Lower leg skin (tissue), 4 donors: ENCODE data around the gene BNC2. TPM values are rescaled to one million over a fixed set of nuclear protein-coding genes. Genes with fewer than 3 reads are reported as not detected.

Experiments used
- DNase-seq, 2 donors: peaks; one replicate each; pipeline ENCODE4 v3.0.0-alpha.2; 2019; ENCODE audit warnings: low spot score in 2 of 2
- H3K4me3 ChIP-seq: fragments of 200-600 bp; sonication (generic); 2 replicates; pipeline ENCODE4 v1.5.1; 2017; ENCODE audit warnings: mild to moderate bottlenecking, low read depth; ENCODE audit not compliant: poor library complexity, severe bottlenecking
- POLR2A ChIP-seq, 2 donors: fragments of 450-650 bp; IDR thresholded peaks; one replicate each; pipeline ENCODE4 v1.6.1; 2016 to 2017; ENCODE audit warnings: antibody characterized with exemption in 2 of 2, mild to moderate bottlenecking in 1 of 2, moderate library complexity in 1 of 2
- WGBS, 2 donors: methylation state at CpG; one replicate each; pipeline ENCODE4 v1.1.5; 2018; 5-methylcytosine and 5-hydroxymethylcytosine counted together
- intact Hi-C: fragments of 100-400 bp; cut with DNase I; formaldehyde crosslinking; loops from one replicate; pipeline ENCODE4 v1.15.0; 2023; ENCODE audit warnings: low total_unique reads
- total RNA-seq, 4 donors: library from RNA; depleted of rRNA; stranded (reverse); fragments of >200 nt; gene quantifications; one replicate each; pipeline ENCODE4 v1.1.0, GENCODE V29; 2016
- TF ChIP-seq, protein P1 (sequence below), 3 donors: fragments of 450-650 bp; IDR thresholded peaks; one replicate each; pipeline ENCODE4 v1.5.1; 2016; ENCODE audit warnings: antibody characterized with exemption in 3 of 3, mild to moderate bottlenecking in 3 of 3, moderate library complexity in 2 of 3

BNC2 gene
- total RNA-seq, 4 donors from 2014 or later, result 1.7 to 8.5 (median 3.7) TPM

- intact Hi-C loops, result no loop called here
- no peak for TF ChIP-seq POLR2A (IDR thresholded peaks at IDR 0.05)
- TF ChIP-seq, protein P1, sequence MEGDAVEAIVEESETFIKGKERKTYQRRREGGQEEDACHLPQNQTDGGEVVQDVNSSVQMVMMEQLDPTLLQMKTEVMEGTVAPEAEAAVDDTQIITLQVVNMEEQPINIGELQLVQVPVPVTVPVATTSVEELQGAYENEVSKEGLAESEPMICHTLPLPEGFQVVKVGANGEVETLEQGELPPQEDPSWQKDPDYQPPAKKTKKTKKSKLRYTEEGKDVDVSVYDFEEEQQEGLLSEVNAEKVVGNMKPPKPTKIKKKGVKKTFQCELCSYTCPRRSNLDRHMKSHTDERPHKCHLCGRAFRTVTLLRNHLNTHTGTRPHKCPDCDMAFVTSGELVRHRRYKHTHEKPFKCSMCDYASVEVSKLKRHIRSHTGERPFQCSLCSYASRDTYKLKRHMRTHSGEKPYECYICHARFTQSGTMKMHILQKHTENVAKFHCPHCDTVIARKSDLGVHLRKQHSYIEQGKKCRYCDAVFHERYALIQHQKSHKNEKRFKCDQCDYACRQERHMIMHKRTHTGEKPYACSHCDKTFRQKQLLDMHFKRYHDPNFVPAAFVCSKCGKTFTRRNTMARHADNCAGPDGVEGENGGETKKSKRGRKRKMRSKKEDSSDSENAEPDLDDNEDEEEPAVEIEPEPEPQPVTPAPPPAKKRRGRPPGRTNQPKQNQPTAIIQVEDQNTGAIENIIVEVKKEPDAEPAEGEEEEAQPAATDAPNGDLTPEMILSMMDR (IDR thresholded peaks at IDR 0.05), result no peak
- H3K4me3 ChIP-seq, result no peak overlapping the region
- no peak for DNase-seq
- WGBS, 2 donors, result 86 to 94% methylated on average over 4 of the region's 4 CpGs
Observed at GRCh38 chr9:16729651-16730050, 140.8 kb downstream of the BNC2 start.

- TF ChIP-seq, protein P1 (IDR thresholded peaks at IDR 0.05), result no peak
- no peak for TF ChIP-seq POLR2A (IDR thresholded peaks at IDR 0.05)
- intact Hi-C loops, result no loop called here
- H3K4me3 ChIP-seq, result no peak overlapping the region
- 50 to 70% methylated on average over 3 of the region's 3 CpGs for WGBS, 2 donors
- DNase-seq, result no peak
Observed at GRCh38 chr9:16728137-16728508, 142.3 kb downstream of the BNC2 start.

- WGBS, 2 donors, result 20 to 24% methylated on average over 7 of the region's 7 CpGs
- no peak overlapping the region for H3K4me3 ChIP-seq
- intact Hi-C loops, result no loop called here
- no peak for TF ChIP-seq POLR2A (IDR thresholded peaks at IDR 0.05)
- TF ChIP-seq, protein P1 (IDR thresholded peaks at IDR 0.05), result no peak
- DNase-seq, result no peak
Observed at GRCh38 chr9:16727452-16728136, 142.9 kb downstream of the BNC2 start.

- DNase-seq, result peak; percentile 63 to 96
- WGBS, 2 donors, result 1% methylated on average over 14 to 60 of the region's 60 CpGs
- intact Hi-C loops, result no loop called here
- peak overlapping the region; percentile 37 for H3K4me3 ChIP-seq
- TF ChIP-seq, protein P1 (IDR thresholded peaks at IDR 0.05), result no peak
- TF ChIP-seq POLR2A (IDR thresholded peaks at IDR 0.05), result no peak
Observed at GRCh38 chr9:16726718-16727451, 143.6 kb downstream of the BNC2 start.

GRCh38 chr9:16726029-16726428 is 144.4 kb downstream of the BNC2 start:
- no peak overlapping the region for H3K4me3 ChIP-seq
- 58 to 70% methylated on average over 7 of the region's 7 CpGs for WGBS, 2 donors
- no peak for DNase-seq
- intact Hi-C loops, result no loop called here
- TF ChIP-seq, protein P1 (IDR thresholded peaks at IDR 0.05), result no peak
- TF ChIP-seq POLR2A (IDR thresholded peaks at IDR 0.05), result no peak
